GM13976 (cell line): ENCODE results near the gene LILRA6.
"Not testable (repeated sequence)": the region's sequence is repeated elsewhere in the genome, so short reads cannot be mapped to it uniquely, and the experiment has no call there.

Experiments used
- DNase-seq: peaks from one replicate; pipeline ENCODE4 v3.0.0; 2012; ENCODE audit warnings: low spot score
- in situ Hi-C: fragments of 300-500 bp; cut with MboI; formaldehyde crosslinking; loops from one replicate; pipeline ENCODE4 v1.12.0; 2022; ENCODE audit warnings: low sequenced_read_pairs, mixed read lengths, inconsistent platforms; ENCODE audit not compliant: unreplicated experiment
- TF ChIP-seq, protein P1 (sequence below): IDR thresholded peaks from 2 replicates; pipeline ENCODE4 v1.5.1; 2012; ENCODE audit warnings: borderline replicate concordance, mild to moderate bottlenecking; ENCODE audit not compliant: insufficient read depth; ENCODE audit errors: extremely low read depth, missing control alignments, control extremely low read depth

The LILRA6 gene

DNA sequence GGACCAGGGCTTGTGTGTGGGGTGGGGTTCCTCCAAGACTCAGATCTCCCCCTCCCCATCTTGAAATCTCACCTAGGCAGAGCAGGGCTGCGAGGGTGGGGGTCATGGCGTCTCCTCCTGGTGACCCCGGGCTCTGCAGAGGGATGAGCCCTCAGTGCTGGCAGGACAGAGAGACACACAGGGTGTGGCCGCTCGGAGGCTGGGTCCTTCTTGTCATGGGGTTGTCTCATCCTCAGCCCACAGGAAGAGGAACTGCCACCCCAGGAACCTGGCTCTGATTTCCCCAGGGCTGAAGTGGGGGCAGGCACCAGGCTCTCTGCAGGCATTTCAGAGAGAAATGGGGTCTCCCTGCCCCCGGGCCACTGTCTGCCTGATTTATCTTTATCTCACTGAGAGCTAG, at the start of gene LILRA6:
LILRA6 (minus strand) TSS at position 145 of the 400 bp plus-strand sequence.
- DNase-seq, in situ Hi-C loops: not testable (repeated sequence)

DNA sequence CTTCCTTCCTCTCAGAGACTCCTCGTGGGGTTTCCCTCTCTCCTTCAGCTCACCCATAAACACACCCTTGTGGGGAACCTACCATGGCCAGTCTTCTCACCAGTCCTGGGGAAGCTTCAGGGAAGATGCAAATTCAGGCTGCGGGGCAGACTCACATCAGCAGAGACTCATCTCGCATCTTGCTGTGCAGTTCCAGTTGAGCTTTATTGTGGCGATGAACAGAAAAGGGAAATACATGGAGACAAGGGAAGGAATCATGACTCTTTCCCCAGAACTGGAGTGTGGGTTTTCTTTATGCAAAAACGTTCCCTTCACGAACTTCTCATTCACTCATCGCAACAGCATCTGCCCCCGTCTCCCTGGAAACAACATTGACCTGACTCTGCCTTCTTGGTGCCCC, 46.6 kb upstream of the LILRA6 start:
- DNase-seq, in situ Hi-C loops: not testable (repeated sequence)

DNA sequence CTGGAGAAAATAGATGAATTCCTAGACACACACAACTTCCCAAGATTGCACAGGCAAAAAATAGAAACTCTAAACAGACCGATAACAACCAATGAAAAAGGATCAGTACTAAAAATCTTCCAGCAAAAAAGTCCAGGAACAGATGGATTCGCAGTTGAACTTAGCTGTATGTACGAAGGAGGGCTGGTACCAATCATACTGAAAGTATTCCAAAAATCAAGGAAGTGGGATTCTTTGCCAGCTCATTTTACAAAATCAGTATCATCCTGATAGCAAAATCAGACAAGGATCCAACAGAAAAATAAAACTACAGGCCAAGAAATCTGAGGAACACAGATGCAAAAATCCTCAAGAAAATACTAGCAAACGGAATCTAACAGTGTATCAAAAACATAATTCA, 44.9 kb upstream of the LILRA6 start:
- TF ChIP-seq, protein P1, sequence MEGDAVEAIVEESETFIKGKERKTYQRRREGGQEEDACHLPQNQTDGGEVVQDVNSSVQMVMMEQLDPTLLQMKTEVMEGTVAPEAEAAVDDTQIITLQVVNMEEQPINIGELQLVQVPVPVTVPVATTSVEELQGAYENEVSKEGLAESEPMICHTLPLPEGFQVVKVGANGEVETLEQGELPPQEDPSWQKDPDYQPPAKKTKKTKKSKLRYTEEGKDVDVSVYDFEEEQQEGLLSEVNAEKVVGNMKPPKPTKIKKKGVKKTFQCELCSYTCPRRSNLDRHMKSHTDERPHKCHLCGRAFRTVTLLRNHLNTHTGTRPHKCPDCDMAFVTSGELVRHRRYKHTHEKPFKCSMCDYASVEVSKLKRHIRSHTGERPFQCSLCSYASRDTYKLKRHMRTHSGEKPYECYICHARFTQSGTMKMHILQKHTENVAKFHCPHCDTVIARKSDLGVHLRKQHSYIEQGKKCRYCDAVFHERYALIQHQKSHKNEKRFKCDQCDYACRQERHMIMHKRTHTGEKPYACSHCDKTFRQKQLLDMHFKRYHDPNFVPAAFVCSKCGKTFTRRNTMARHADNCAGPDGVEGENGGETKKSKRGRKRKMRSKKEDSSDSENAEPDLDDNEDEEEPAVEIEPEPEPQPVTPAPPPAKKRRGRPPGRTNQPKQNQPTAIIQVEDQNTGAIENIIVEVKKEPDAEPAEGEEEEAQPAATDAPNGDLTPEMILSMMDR = no peak
- DNase-seq = no peak
- in situ Hi-C loops = no loop called here

DNA sequence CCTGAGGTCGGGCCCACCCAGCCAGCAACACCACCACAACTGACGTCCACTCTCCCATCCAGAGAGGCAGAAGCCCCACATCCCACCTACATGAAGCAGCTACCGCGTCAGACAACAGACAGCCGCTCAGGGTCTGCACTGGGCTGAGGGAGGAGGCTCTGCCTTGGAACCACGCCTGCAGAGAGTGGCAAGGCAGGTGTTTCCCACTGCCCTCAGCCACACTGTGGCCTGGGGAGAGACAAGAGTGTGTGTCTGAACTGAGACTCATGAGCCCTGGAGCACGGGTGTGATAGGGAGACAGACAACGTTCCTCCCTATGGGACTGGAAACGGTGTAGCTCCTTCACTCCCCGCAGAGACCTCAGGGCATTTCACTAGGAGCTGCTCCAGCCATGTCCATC, 43.7 kb upstream of the LILRA6 start:
- in situ Hi-C loops, DNase-seq: not testable (repeated sequence)

GRCh38 chr19:54285427-54286056, 43.0 kb upstream of the LILRA6 start:
- in situ Hi-C loops, DNase-seq: not testable (repeated sequence)

DNA sequence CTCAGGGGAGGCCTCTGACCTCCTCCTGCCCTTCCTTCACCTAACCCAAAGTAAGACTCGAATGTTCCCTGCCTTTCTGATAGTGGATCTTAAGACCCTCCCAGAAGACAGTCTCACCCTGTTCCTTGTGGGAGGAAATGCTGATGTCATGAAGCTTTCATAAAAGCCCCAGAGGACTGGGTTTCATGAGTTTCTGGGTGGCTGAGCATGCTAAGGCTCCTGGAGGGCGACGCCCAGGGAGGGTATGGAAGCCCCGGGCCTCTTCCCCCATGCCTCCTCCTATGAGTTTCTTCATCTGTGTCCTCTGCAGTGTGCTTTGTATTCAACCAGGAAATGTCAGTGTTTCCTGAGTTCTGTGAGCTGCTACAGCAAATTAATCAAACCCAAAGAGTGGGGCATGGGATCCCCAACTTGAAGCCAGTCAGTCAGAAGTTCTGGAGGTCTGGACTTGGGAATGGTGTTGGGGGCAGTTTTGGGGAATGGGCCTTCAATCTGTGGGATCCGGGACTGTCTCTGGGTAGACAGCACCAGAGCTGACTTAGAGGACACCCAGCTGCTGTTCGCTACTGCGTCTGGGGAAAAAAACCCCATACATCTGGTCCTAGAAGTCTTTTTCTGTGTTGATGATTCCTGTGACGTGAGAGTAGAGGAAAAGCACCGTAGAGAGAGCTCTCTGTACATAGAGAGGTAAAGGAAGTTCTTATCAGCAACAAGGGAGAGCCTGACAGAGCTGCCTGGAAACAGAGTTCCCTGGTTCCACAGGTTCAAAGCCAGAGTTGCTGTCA, 40.3 kb upstream of the LILRA6 start:
- no peak for DNase-seq
- in situ Hi-C loops = no loop called here
- TF ChIP-seq, protein P1 = no peak

- DNase-seq, in situ Hi-C loops: not testable (repeated sequence)
Observed at GRCh38 chr19:54281729-54282075, 39.1 kb upstream of the LILRA6 start.

GRCh38 chr19:54281007-54281728, 38.6 kb upstream of the LILRA6 start, which contains the start of gene LILRB2:
Gene LILRB2, minus strand, starts transcription at chr19:54281110. Its CDS starts 614 bp downstream, at chr19:54280496.
- in situ Hi-C loops = no loop called here
- TF ChIP-seq, protein P1 = no peak
- DNase-seq = no peak

DNA sequence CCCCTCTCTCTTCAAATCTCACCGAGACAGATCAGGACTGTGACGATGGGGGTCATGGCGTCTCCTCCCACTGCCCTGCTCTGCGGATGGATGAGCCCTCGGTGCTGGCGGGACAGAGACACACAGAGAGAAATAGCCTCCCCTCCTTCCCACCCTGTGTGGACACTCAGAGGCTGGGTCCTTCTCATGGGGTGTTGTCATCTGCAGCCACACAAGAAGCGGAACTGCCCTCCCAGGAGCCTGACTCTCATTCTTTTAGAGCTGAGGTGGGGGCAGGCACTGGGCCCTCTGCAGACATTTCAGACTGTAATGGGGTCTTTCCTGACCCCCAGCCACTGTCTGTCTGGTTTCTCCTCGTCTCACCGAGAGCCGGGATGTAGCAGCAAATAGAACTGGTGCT, 37.9 kb upstream of the LILRA6 start:
- DNase-seq, in situ Hi-C loops: not testable (repeated sequence)

DNA sequence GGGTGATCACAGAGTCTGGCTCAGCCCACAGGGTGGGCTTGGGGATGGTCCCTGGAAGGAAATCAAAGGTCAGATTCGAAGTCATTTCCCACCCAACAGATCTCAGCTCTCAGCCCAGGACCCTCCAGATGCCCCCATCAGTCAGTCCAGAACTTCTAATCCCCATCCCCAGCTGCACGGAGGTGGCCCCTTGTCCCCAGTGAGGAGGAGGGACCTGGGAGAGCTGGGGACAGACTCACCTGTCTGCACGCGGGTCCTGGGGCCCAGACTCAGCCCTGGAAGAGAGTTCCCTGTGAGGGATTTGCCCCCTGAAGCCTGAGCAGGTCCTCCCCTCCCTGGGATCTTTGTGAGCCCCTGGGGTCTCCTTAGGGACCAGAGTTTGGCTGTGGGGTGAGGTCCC, 37.4 kb upstream of the LILRA6 start:
- in situ Hi-C loops, DNase-seq: not testable (repeated sequence)
